HEK293 (cell line): ENCODE results near the gene SBNO2.

ENCODE experiments used
- CTCF ChIA-PET: fragments of 350-600 bp; formaldehyde crosslinking; extraction: SDS; loops from one replicate; lab custom pipeline; 2021; ENCODE audit warnings: antibody characterized with exemption; lab: Yijun Ruan, JAX
- POLR2A ChIA-PET: fragments of 300-600 bp; formaldehyde crosslinking; extraction: SDS; loops from one replicate; lab custom pipeline; 2020; ENCODE audit warnings: antibody characterized with exemption, inconsistent platforms; lab: Yijun Ruan, JAX
- H3K27ac ChIP-seq: fragments of 200-500 bp; sonication (Bioruptor generic); 2 replicates; pipeline ENCODE4 v1.5.1; 2014; ENCODE audit warnings: low read depth, low read length, control low read depth, inconsistent platforms; ENCODE audit errors: extremely low read depth
- H3K36me3 ChIP-seq, 2 experiments: fragments of 200-500 bp in 1 of 2; sonication (Bioruptor generic) in 1 of 2; 1 replicate in 1 of 2; 2 replicates in 1 of 2; pipeline ENCODE4 v1.5.1; 2014 to 2017; ENCODE audit warnings: inconsistent platforms in 2 of 2, low read length in 2 of 2; ENCODE audit not compliant: control insufficient read depth in 2 of 2, insufficient read depth in 1 of 2
- H3K4me1 ChIP-seq: fragments of 200-500 bp; sonication (Bioruptor generic); 2 replicates; pipeline ENCODE4 v1.5.1; 2014; ENCODE audit warnings: mild to moderate bottlenecking, low read length, inconsistent platforms; ENCODE audit not compliant: control insufficient read depth, insufficient read depth
- H3K4me3 ChIP-seq: 2 replicates; pipeline ENCODE4 v1.5.1; 2011; ENCODE audit warnings: low read depth, mild to moderate bottlenecking, control low read depth, low read length, moderate library complexity
- H3K9me3 ChIP-seq: fragments of 200-500 bp; sonication (Bioruptor generic); 2 replicates; pipeline ENCODE4 v1.5.1; 2014; ENCODE audit warnings: low read depth, low read length, inconsistent platforms; ENCODE audit not compliant: control insufficient read depth, insufficient read depth
- AEBP2 ChIP-seq: fragments of 450-650 bp; formaldehyde crosslinking; IDR thresholded peaks from 2 replicates; pipeline ENCODE4 v1.5.1; 2016; ENCODE audit warnings: missing biosample characterization, missing genetic modification characterization, borderline replicate concordance
- FEZF1 ChIP-seq: fragments of 450-650 bp; formaldehyde crosslinking; IDR thresholded peaks from 2 replicates; pipeline ENCODE4 v1.5.1; 2016; ENCODE audit warnings: missing biosample characterization, missing genetic modification characterization
- IKZF3 ChIP-seq: fragments of 450-650 bp; IDR thresholded peaks from 2 replicates; pipeline ENCODE4 v1.5.0; 2018; ENCODE audit warnings: missing biosample characterization, mild to moderate bottlenecking, missing genetic modification characterization, moderate library complexity
- KLF16 ChIP-seq: fragments of 450-650 bp; formaldehyde crosslinking; IDR thresholded peaks from 2 replicates; pipeline ENCODE4 v1.5.1; 2017; ENCODE audit warnings: missing biosample characterization, missing genetic modification characterization
- PRDM1 ChIP-seq: fragments of 450-650 bp; formaldehyde crosslinking; IDR thresholded peaks from 2 replicates; pipeline ENCODE4; 2016; ENCODE audit warnings: missing biosample characterization, missing genetic modification characterization
- PRDM6 ChIP-seq: fragments of 450-650 bp; formaldehyde crosslinking; IDR thresholded peaks from 2 replicates; pipeline ENCODE4 v1.5.1; 2017; ENCODE audit warnings: missing biosample characterization, missing genetic modification characterization
- ZBTB17 ChIP-seq: fragments of 450-650 bp; formaldehyde crosslinking; IDR thresholded peaks from 2 replicates; pipeline ENCODE4 v1.5.1; 2016; ENCODE audit warnings: missing biosample characterization, missing genetic modification characterization
- ZBTB20 ChIP-seq: fragments of 450-650 bp; formaldehyde crosslinking; IDR thresholded peaks from 2 replicates; pipeline ENCODE4 v1.5.1; 2016; ENCODE audit warnings: missing biosample characterization, missing genetic modification characterization
- ZBTB48 ChIP-seq: fragments of 450-650 bp; formaldehyde crosslinking; IDR thresholded peaks from 2 replicates; pipeline ENCODE4 v1.5.1; 2016; ENCODE audit warnings: missing biosample characterization, missing genetic modification characterization
- ZFHX2 ChIP-seq: fragments of 450-650 bp; formaldehyde crosslinking; conservative IDR thresholded peaks from 2 replicates; pipeline ENCODE4 v1.5.1; 2016; ENCODE audit warnings: missing biosample characterization, missing genetic modification characterization
- ZFP69B ChIP-seq: fragments of 450-650 bp; formaldehyde crosslinking; IDR thresholded peaks from 2 replicates; pipeline ENCODE4 v1.5.1; 2016; ENCODE audit warnings: missing biosample characterization, missing genetic modification characterization
- ZIC2 ChIP-seq: fragments of 450-650 bp; formaldehyde crosslinking; IDR thresholded peaks from 2 replicates; pipeline ENCODE4 v1.5.1; 2016; ENCODE audit warnings: missing biosample characterization, missing genetic modification characterization
- ZNF133 ChIP-seq: fragments of 450-650 bp; formaldehyde crosslinking; IDR thresholded peaks from 2 replicates; pipeline ENCODE4 v1.5.1; 2016; ENCODE audit warnings: missing biosample characterization, missing genetic modification characterization
- ZNF202 ChIP-seq: fragments of 450-650 bp; formaldehyde crosslinking; IDR thresholded peaks from 2 replicates; pipeline ENCODE4 v1.5.1; 2016; ENCODE audit warnings: missing biosample characterization, missing genetic modification characterization, borderline replicate concordance
- ZNF350 ChIP-seq: fragments of 450-650 bp; formaldehyde crosslinking; IDR thresholded peaks from 2 replicates; pipeline ENCODE4 v1.5.0; 2017; ENCODE audit warnings: missing biosample characterization, mild to moderate bottlenecking, missing genetic modification characterization
- ZNF366 ChIP-seq: fragments of 450-650 bp; formaldehyde crosslinking; conservative IDR thresholded peaks from 2 replicates; pipeline ENCODE4 v1.5.1; 2016; ENCODE audit warnings: missing biosample characterization, missing genetic modification characterization
- ZNF391 ChIP-seq: fragments of 450-650 bp; formaldehyde crosslinking; IDR thresholded peaks from 2 replicates; pipeline ENCODE4 v1.5.1; 2016; ENCODE audit warnings: low read depth, missing biosample characterization, missing genetic modification characterization, borderline replicate concordance
- ZNF48 ChIP-seq: fragments of 450-650 bp; formaldehyde crosslinking; IDR thresholded peaks from 2 replicates; pipeline ENCODE4 v1.5.1; 2016; ENCODE audit warnings: missing biosample characterization, missing genetic modification characterization
- ZNF513 ChIP-seq: fragments of 450-650 bp; IDR thresholded peaks from 2 replicates; pipeline ENCODE4 v1.5.1; 2018; ENCODE audit warnings: missing biosample characterization, missing genetic modification characterization
- ZNF580 ChIP-seq: fragments of 450-650 bp; formaldehyde crosslinking; IDR thresholded peaks from 2 replicates; pipeline ENCODE4 v1.5.1; 2016; ENCODE audit warnings: missing biosample characterization, missing genetic modification characterization
- ZNF621 ChIP-seq: fragments of 450-650 bp; formaldehyde crosslinking; IDR thresholded peaks from 2 replicates; pipeline ENCODE4 v1.5.1; 2017; ENCODE audit warnings: missing biosample characterization, missing genetic modification characterization
- ZNF624 ChIP-seq: fragments of 450-650 bp; formaldehyde crosslinking; IDR thresholded peaks from 2 replicates; pipeline ENCODE4 v1.5.1; 2017; ENCODE audit warnings: missing biosample characterization, missing genetic modification characterization
- ZNF639 ChIP-seq: fragments of 450-650 bp; formaldehyde crosslinking; IDR thresholded peaks from 2 replicates; pipeline ENCODE4 v1.5.1; 2016; ENCODE audit warnings: missing biosample characterization, missing genetic modification characterization
- ZNF660 ChIP-seq: fragments of 450-650 bp; IDR thresholded peaks from 2 replicates; pipeline ENCODE4 v1.5.1; 2018; ENCODE audit warnings: missing biosample characterization, mild to moderate bottlenecking, missing genetic modification characterization
- ZNF701 ChIP-seq: fragments of 450-650 bp; formaldehyde crosslinking; IDR thresholded peaks from 2 replicates; pipeline ENCODE4 v1.5.1; 2016; ENCODE audit warnings: missing biosample characterization, missing genetic modification characterization
- ZNF791 ChIP-seq: fragments of 450-650 bp; formaldehyde crosslinking; IDR thresholded peaks from 2 replicates; pipeline ENCODE4 v1.5.1; 2016; ENCODE audit warnings: missing biosample characterization, missing genetic modification characterization
- ZSCAN5A ChIP-seq: fragments of 450-650 bp; formaldehyde crosslinking; IDR thresholded peaks from 2 replicates; pipeline ENCODE4 v1.5.1; 2016; ENCODE audit warnings: missing biosample characterization, missing genetic modification characterization

The SBNO2 gene

GRCh38 chr19:1170938-1171754, 2.9 kb downstream of the SBNO2 start (continued):
- TF ChIP-seq AEBP2 (tag by site-specific recombination) (no peak), ZIC2 (peak; percentile 18; the same call in 1 of the 2 replicates)

GRCh38 chr19:1169921-1170885, 3.9 kb downstream of the SBNO2 start:
- Histone ChIP-seq H3K4me1 (peaks cover 4% of the 10 kb centered on the region), H3K36me3 (peaks cover 0 to 9% of the 10 kb centered on the region in 2 experiments; a peak in 1 of 3 replicates), H3K9me3 (no peaks in the 10 kb centered on the region), H3K4me3 (no peak overlapping the region), H3K27ac (0 out of 2 replicates have a peak overlapping the region, but pooled peaks have one; percentile 7)
- POLR2A ChIA-PET, result interaction anchor here (0.6 kb wide), 1 partner anchor 9 kb away, joined by 3 read pairs; no protein-coding TSS in a partner anchor
- CTCF ChIA-PET, result no interaction called here
- TF ChIP-seq PRDM1 (tag by site-specific recombination), result no peak
- TF ChIP-seq ZNF350, result no peak
- TF ChIP-seq ZBTB20 (tag by site-specific recombination), result no peak
- TF ChIP-seq ZBTB17 (tag by site-specific recombination), result no peak
- no peak for TF ChIP-seq KLF16 (tag by site-specific recombination)
- no peak for TF ChIP-seq IKZF3 (tag by site-specific recombination)
- TF ChIP-seq ZNF202 (tag by site-specific recombination), result no peak
- TF ChIP-seq ZNF366 (tag by site-specific recombination), result no peak
- peak; percentile 25 for TF ChIP-seq ZFHX2 (tag by site-specific recombination)
- no peak for TF ChIP-seq ZBTB48 (tag by site-specific recombination)
- no peak for TF ChIP-seq ZNF660 (tag by site-specific recombination)
- no peak for TF ChIP-seq FEZF1 (tag by site-specific recombination)
- no peak for TF ChIP-seq ZNF391 (tag by site-specific recombination)
- TF ChIP-seq ZNF639 (tag by site-specific recombination), result no peak
- no peak for TF ChIP-seq PRDM6 (tag by site-specific recombination)
- no peak for TF ChIP-seq ZNF580 (tag by site-specific recombination)
- no peak for TF ChIP-seq ZNF701 (tag by site-specific recombination)
- TF ChIP-seq ZNF621 (tag by site-specific recombination), result no peak
- no peak for TF ChIP-seq ZNF48 (tag by site-specific recombination)
- TF ChIP-seq ZNF133 (tag by site-specific recombination), result no peak
- TF ChIP-seq ZFP69B (tag by site-specific recombination), result peak; percentile 44; the same call in 1 of the 2 replicates
- no peak for TF ChIP-seq ZSCAN5A (tag by site-specific recombination)
- no peak for TF ChIP-seq ZNF624 (tag by site-specific recombination)
- TF ChIP-seq ZNF513 (tag by site-specific recombination), result no peak
- TF ChIP-seq ZNF791, result no peak
